Embryonic facial prominence (tissue), 1 donor: ENCODE results near the gene GPR160.
"Not testable (repeated sequence)": the region's sequence is repeated elsewhere in the genome, so short reads cannot be mapped to it uniquely, and the experiment has no call there.

Experiments
- DNase-seq: peaks from one replicate; pipeline ENCODE4 v3.0.0-alpha.2; 2016; ENCODE audit errors: extremely low spot score

The GPR160 gene

DNA sequence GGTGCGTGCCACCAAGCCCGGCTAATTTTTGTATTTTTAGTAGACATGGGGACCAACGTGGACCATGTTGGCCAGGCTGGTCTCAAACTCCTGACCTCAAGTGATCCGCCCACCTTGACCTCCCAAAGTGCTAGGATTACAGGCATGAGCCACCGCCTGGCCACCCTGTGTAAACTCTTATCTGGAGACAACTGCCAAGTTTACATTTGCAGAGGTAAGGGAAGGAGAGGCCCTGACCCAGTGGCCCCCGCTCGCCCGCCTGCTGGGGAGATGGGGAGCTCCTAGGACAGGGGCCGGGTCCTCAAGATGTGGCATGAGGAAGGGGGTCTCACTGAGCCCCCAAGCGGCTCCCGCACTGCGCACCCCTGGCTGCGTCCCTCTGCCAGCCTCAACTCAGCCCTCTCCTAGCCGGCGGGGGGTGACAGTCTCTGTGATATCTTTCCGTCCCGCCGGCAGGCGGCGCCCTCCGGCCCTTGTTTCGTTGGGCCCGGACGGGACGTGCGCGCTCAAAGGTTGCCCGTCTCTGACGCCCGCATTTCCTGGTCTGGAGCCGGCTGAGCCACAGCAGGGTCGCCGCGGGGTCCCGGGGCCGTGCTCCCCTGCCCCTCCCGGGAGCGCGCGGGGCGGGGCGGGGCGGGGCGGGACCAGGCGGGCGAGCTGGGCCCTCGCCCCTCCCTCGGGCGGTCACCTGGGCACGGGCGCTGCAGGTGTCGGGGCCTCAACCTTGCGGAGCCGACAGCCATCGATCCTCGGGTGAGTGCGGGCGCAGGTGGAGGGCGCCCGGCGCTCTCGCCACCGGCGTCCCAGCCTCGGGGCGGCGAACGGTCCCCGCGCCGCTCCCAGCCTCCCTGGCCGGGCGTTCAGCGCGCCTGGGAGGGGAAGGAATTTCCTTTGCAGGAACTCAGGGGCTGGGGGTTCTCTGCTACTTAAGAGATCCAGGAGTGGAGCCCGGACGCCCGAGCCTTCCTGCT lies at the start of gene GPR160:
Gene GPR160, plus strand, starts transcription at position 533 of the 971 bp plus-strand sequence. CDS start 45,978 bp downstream, outside the sequence.
- no peak for DNase-seq

DNA sequence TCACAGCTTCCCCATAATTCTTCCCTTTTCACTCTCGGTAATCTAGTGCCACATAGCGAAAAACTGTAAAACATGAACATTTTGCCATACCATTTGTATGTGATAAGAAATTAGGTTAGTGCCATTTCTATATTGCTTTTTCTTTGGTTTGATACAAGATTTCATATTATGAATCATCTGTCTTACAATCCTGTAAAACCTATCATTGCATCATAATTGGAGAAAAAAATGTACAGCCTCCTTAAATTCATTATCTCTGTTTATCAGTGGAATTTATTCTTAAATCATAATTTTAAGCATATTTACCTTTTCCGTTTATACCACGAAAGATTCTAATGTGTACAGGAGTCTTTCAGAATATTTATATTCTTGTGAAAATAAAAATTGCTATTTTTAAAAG lies 47.4 kb upstream of the GPR160 start:
- no peak for DNase-seq

- no peak for DNase-seq
Observed at GRCh38 chr3:169992156-169992555, 45.6 kb upstream of the GPR160 start.

DNA sequence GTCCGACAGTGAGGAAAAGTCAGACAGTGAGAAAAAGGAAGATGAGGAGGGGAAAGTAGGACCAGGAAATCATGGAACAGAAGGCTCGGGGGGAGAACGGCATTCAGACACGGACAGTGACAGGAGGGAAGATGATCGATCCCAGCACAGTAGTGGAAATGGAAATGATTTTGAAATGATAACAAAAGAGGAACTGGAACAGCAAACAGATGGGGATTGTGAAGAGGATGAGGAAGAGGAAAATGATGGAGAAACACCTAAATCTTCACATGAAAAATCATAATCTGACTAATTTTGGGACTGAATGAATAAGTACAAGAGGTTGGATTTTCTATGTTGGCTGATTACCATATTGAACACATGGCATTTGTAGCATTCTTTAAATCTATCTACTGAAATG lies 45.0 kb upstream of the GPR160 start:
- DNase-seq, result no peak

DNA sequence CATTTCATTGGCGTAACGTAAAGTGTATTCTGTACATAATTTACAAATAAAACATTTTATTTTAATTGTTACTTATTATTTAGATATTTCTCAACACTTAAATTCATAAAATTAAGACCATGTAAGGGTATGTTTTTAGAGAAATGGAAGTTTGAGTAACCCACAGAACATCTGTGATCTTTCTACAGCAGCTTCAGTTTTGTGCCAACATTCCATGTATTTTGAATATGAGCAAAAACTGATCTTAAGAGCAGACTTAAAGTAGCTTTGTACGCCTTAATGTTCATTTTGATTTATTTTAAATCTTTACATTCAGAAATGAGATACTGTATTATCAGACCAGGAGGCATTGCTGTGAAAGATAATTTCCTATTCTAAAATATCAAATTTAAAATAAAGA lies 44.0 kb upstream of the GPR160 start:
- DNase-seq, result no peak

DNA sequence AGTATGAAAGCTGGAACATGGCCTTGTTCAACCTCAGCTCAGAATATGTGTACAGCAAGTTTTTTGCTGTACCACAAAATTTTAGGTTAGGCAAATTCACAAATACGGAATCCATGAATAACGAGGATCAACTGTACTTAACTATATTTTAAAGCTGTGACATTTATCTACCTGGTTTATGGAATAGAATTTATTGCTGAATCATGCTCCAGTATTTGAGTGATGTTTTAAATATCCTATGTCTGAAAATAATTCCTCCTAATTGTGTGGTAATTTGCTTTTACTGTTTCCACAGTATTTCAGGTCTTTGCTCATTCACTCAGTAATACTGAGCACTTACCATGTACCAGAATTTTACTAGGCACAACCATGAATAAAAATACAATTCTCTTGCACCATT lies 41.7 kb upstream of the GPR160 start:
- DNase-seq, result no peak

DNA sequence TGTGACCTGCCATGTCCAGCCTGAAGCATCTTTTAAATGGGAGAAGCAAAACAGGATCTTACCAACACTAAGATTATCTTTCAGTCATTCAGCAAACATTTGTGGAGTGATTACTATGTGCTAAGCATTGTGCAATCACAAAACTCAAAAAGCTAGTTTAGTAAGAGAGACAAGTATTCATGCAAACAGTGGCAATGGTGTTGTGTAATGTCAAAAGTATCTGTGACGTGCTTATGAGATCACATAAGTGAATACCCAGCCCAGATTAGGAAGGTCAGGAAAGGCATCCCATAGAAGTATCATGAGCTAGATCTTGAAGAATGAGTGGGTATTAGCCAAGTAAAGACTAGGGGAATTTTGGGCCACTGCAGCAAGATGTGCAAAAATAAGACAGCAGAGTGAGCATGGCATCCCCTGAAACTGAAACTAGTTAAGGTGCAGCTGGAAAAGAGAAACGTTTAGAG lies 39.1 kb upstream of the GPR160 start:
- no peak for DNase-seq

- DNase-seq, result no peak
Observed at GRCh38 chr3:169999433-169999832, 38.4 kb upstream of the GPR160 start.

- no peak for DNase-seq
Observed at GRCh38 chr3:170000051-170000450, 37.7 kb upstream of the GPR160 start.

DNA sequence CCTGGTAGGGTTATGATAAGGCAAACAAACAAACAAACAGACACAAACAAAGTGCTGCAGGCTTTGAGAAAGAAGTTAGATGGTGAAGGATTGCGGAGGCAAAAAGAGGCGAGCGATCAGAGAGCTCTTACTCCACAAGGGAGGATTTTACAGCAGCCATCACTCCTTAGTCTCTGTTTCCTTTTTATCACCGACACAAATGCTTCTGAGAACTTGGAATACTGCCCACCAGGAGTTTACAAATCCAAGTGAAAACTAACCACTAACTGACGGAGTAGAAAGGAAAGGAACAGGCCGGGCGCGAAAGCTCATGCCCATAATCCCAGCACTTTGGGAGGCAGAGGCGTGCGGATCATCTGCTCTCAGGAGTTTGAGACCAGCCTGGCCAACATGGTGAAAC lies 35.6 kb upstream of the GPR160 start:
- DNase-seq, result no peak

GRCh38 chr3:170002879-170003278 lies 34.9 kb upstream of the GPR160 start:
- no peak for DNase-seq

DNA sequence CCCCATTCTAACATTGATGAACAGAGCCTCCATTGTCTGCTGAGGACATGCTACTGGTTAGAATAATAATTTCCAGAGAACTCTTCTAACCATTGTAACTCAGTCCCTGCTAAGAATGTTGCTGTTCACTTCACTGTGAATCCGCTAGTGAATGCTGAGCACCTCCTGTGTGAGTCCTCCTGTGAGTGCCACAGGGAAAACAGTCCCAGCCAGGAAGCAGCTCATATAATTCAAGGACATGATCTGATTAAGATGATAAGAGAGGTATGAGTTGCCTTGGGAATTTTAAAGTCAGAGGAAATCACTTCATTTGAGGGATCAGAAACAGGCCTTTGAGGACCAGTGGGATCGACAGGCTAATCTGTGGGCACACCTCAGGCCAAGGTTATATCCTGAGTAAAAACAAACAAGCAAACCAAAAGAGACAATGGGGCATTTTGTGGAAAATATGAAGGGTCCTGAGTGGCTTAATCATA lies 33.9 kb upstream of the GPR160 start:
- no peak for DNase-seq

- no peak for DNase-seq
Observed at GRCh38 chr3:170007031-170007663, 30.6 kb upstream of the GPR160 start.

DNA sequence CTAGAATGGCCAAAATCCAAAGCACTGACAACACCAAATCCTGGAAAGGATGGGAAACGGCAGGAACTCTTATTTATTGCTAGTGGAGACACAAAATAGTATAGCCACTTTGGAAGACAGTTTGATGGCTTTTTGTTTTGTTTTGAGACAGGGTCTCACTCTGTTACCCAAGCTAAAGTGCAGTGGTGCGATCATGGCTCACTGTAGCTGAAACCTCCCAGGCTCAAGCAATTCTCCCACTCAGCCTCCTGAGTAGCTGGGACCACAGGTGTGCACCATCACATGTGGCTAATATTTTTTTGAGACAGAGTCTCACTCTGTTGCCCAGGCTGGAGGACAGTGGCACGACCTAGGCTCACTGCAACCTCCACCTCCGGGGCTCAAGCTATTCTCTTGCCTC lies 27.3 kb upstream of the GPR160 start:
- DNase-seq, result no peak

- no peak for DNase-seq
Observed at GRCh38 chr3:170012683-170013400, 25.0 kb upstream of the GPR160 start.

- no peak for DNase-seq
Observed at GRCh38 chr3:170016057-170016456, 21.7 kb upstream of the GPR160 start.

GRCh38 chr3:170019306-170019705 lies 18.5 kb upstream of the GPR160 start:
- DNase-seq, result not testable (repeated sequence)

DNA sequence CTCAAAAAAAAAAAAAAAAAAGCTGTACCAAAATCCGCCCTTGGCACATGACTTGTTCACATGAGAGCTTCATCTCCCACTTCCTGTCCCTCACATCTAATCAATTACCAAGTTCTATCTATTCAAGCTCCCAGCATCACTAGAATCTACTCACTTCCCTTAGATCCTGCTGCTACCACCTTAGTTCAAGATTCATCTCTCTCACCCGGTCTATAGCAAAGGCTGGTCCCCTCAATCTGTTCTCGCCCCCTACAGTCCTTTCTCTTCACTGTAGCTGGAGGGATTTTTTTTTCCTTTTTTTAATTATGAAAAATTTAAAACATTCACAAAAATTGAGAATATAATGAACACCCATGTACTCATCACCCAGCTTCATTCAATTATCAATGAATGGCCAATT lies 16.7 kb upstream of the GPR160 start:
- DNase-seq, result no peak

DNA sequence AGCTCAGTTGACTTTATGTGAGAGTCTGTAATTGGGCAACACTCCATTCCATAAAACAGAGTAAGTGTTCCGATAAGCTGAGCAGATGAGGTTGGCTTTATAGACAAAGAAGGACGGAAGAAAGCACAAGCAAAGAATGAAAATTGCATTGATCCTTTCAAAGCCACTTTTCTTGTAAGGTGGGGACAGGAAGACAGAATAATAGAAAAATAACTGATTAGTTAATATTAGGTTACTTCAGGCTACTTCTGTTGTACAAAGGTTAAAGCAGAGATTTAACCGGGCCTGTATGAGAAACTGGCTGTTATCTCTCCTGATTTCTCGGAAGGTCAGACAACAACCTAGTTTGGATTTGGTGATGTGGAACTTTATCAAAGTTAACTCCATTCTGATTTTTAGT lies 15.5 kb upstream of the GPR160 start:
- no peak for DNase-seq

DNA sequence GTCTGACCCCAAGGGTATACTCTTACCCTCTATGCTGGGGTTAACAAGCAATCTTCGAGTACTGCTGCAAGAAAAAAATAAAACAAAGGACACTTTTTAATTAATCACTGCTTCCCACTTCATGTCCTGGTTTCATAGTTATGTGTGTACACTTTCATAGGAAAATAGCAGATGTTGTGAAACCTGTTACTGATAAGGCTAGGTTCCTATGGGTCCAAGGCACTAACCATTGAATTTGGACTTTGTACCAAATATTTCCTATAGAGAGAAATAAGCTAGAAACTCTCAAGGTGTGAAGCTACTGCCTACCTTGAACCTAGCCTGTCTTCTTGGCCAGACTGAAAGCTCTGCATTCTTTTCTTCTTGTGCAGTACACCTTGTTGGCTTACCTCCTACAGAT lies 14.6 kb upstream of the GPR160 start:
- DNase-seq, result no peak

GRCh38 chr3:170024581-170024980 lies 13.2 kb upstream of the GPR160 start:
- no peak for DNase-seq
